ENCODE data around the gene FHOD3.

DNA sequence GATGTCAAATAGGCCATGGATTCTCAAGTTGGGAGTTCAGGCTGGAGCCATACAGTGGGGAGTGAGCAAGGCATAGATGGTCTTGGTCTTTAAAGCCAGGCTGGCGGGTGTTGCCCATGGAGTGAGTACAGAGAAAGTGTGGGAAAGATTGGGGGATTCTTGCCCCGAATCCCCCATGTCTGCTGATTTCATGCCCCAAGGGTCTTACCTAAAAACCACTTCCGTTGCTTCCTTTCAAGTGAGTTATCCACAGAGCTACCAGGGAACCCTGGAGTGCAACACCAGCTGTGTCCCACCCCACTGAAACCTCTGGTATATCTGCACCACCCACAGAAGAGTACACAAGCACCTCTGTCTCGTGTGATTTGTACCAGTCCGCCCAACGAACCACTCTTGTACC lies 31.4 kb downstream of the FHOD3 start:
- TF ChIP-seq, protein P1, sequence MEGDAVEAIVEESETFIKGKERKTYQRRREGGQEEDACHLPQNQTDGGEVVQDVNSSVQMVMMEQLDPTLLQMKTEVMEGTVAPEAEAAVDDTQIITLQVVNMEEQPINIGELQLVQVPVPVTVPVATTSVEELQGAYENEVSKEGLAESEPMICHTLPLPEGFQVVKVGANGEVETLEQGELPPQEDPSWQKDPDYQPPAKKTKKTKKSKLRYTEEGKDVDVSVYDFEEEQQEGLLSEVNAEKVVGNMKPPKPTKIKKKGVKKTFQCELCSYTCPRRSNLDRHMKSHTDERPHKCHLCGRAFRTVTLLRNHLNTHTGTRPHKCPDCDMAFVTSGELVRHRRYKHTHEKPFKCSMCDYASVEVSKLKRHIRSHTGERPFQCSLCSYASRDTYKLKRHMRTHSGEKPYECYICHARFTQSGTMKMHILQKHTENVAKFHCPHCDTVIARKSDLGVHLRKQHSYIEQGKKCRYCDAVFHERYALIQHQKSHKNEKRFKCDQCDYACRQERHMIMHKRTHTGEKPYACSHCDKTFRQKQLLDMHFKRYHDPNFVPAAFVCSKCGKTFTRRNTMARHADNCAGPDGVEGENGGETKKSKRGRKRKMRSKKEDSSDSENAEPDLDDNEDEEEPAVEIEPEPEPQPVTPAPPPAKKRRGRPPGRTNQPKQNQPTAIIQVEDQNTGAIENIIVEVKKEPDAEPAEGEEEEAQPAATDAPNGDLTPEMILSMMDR (IDR thresholded peaks at IDR 0.05): no peak
- no peak for TF ChIP-seq POLR2AphosphoS5 (IDR thresholded peaks at IDR 0.05)
